SH-SY5Y (cell line): ENCODE measurements around the gene COG1.

Source experiments
- GATA2 ChIP-seq: IDR thresholded peaks from 2 replicates; pipeline ENCODE4 v1.6.1; 2011; ENCODE audit warnings: mild to moderate bottlenecking, low read depth, low read length
- GATA3 ChIP-seq: IDR thresholded peaks from 2 replicates; pipeline ENCODE4 v1.6.1; 2011; ENCODE audit warnings: low read depth, mild to moderate bottlenecking, low read length, moderate library complexity

DNA sequence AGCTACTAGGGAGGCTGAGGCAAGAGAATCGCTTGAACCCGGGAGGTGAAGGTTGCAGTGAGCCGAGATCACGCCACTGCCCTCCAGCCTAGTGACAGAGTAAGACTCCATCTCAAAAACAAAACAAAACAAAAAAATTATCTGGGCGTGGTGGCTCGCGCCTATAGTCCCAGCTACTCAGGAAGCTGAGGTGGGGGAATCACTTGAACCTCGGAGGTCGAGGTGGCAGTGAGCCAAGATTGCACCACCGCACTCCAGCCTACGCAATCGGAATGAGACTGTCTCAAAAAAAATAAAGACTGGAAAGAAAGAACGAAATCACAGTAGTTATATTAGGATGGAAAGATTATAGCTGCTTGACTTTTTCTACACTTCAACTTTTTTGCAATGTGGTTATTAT, 18.9 kb downstream of the COG1 start:
- TF ChIP-seq GATA2 = no peak
- TF ChIP-seq GATA3 = no peak
